ENCODE measurements around the gene NPC1.

- TF ChIP-seq GATA2 (IDR thresholded peaks at IDR 0.05; ENCODE audit: low read depth, low read length) = no peak
- no peak for TF ChIP-seq GATA3 (IDR thresholded peaks at IDR 0.05; ENCODE audit: low read depth, low read length)
Measured at GRCh38 chr18:23537274-23537673, 49.0 kb downstream of the NPC1 start.

Data from SH-SY5Y (cell line).